Panc1 (cell line): ENCODE measurements around the gene MRPL40.

ENCODE experiments used
- POLR2AphosphoS5 ChIP-seq: IDR thresholded peaks from 2 replicates; pipeline ENCODE4 v1.6.1; 2012; ENCODE audit warnings: mild to moderate bottlenecking, low read depth, low read length, moderate library complexity
- TCF7L2 ChIP-seq: IDR thresholded peaks from 2 replicates; pipeline ENCODE4 v1.6.1; 2011; ENCODE audit warnings: mild to moderate bottlenecking, low read depth, low read length, inconsistent platforms
- TF ChIP-seq, protein P1 (sequence below): fragments of 450-650 bp; IDR thresholded peaks from 2 replicates; pipeline ENCODE4 v1.5.1; 2017; ENCODE audit warnings: mild to moderate bottlenecking
- TF ChIP-seq, protein P2 (sequence below), 2 experiments: IDR thresholded peaks; 2 replicates each; pipeline ENCODE4 v1.6.1; 2011 to 2012; ENCODE audit warnings: low read depth in 2 of 2, control low read depth in 1 of 2, low read length in 1 of 2, mild to moderate bottlenecking in 1 of 2, moderate library complexity in 1 of 2; ENCODE audit not compliant: insufficient read depth in 1 of 2

DNA sequence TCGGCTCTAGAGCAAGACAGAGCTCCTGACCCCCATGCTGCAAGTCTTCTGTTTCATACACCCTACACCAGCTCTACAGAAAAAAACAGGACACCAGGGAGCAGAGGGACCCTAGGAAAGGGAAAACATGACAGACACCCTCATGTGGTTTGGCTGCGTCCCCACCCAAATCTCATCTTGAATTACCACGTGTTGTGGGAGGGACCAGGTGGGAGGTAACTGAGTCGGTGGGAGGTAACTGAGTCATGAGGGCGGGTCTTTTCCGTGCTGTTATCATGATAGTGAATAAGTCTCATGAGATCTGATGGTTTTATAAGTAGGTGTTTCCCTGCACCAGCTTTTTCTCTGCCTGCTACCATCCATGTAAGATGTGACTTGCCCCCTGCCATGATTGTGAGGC lies 21.8 kb downstream of the MRPL40 start:
- TF ChIP-seq, protein P1, sequence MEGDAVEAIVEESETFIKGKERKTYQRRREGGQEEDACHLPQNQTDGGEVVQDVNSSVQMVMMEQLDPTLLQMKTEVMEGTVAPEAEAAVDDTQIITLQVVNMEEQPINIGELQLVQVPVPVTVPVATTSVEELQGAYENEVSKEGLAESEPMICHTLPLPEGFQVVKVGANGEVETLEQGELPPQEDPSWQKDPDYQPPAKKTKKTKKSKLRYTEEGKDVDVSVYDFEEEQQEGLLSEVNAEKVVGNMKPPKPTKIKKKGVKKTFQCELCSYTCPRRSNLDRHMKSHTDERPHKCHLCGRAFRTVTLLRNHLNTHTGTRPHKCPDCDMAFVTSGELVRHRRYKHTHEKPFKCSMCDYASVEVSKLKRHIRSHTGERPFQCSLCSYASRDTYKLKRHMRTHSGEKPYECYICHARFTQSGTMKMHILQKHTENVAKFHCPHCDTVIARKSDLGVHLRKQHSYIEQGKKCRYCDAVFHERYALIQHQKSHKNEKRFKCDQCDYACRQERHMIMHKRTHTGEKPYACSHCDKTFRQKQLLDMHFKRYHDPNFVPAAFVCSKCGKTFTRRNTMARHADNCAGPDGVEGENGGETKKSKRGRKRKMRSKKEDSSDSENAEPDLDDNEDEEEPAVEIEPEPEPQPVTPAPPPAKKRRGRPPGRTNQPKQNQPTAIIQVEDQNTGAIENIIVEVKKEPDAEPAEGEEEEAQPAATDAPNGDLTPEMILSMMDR: no peak
- TF ChIP-seq POLR2AphosphoS5 (no peak), TCF7L2 (no peak)
- TF ChIP-seq, protein P2, sequence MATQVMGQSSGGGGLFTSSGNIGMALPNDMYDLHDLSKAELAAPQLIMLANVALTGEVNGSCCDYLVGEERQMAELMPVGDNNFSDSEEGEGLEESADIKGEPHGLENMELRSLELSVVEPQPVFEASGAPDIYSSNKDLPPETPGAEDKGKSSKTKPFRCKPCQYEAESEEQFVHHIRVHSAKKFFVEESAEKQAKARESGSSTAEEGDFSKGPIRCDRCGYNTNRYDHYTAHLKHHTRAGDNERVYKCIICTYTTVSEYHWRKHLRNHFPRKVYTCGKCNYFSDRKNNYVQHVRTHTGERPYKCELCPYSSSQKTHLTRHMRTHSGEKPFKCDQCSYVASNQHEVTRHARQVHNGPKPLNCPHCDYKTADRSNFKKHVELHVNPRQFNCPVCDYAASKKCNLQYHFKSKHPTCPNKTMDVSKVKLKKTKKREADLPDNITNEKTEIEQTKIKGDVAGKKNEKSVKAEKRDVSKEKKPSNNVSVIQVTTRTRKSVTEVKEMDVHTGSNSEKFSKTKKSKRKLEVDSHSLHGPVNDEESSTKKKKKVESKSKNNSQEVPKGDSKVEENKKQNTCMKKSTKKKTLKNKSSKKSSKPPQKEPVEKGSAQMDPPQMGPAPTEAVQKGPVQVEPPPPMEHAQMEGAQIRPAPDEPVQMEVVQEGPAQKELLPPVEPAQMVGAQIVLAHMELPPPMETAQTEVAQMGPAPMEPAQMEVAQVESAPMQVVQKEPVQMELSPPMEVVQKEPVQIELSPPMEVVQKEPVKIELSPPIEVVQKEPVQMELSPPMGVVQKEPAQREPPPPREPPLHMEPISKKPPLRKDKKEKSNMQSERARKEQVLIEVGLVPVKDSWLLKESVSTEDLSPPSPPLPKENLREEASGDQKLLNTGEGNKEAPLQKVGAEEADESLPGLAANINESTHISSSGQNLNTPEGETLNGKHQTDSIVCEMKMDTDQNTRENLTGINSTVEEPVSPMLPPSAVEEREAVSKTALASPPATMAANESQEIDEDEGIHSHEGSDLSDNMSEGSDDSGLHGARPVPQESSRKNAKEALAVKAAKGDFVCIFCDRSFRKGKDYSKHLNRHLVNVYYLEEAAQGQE (IDR thresholded peaks at IDR 0.05; ENCODE audit: insufficient read depth in 1 of 2, low read depth in 2 of 2, low read length in 1 of 2): no peak
